HepG2 (cell line): ENCODE results near the gene NID2. TPM values are rescaled to one million over a fixed set of nuclear protein-coding genes. Genes with fewer than 3 reads are reported as not detected.

Experiments used
- ATAC-seq: fragments of 200-7000 bp; cut with Tn5 transposase; 3 replicates; pipeline ENCODE4 v1.9.1; 2020; ENCODE audit warnings: mild to moderate bottlenecking, moderate library complexity
- BruUV-seq: library from RNA; stranded (reverse); fragments of 400-500 nt; replicated peaks from 2 replicates; lab custom pipeline; 2021; lab: Mats Ljungman, UMichigan
- CTCF ChIA-PET: fragments of 300-600 bp; formaldehyde crosslinking; extraction: SDS; loops from one replicate; lab custom pipeline; 2021; ENCODE audit warnings: low total read pairs, inconsistent platforms, low intra/inter-chr PET ratio; lab: Yijun Ruan, JAX
- POLR2A ChIA-PET: fragments of 350-600 bp; sonication (Branson Sonifier 250); formaldehyde crosslinking; loops from one replicate; lab custom pipeline; 2020; ENCODE audit warnings: antibody characterized with exemption, inconsistent platforms; lab: Yijun Ruan, JAX
- DNase-seq: peaks from one replicate; pipeline ENCODE4 v3.0.0-alpha.2; 2015; ENCODE audit warnings: low spot score
- FAIRE-seq: peaks from 3 replicates; lab custom pipeline; 2011; peaks lifted over from hg19 to GRCh38; lab: Jason Lieb, UNC
- H2AFZ ChIP-seq: one replicate; pipeline ENCODE4 v1.6.1; 2011; ENCODE audit warnings: low read length, inconsistent platforms
- H3K27ac ChIP-seq: fragments of 300-600 bp; 3 replicates; pipeline ENCODE4 v1.8.0; 2011; ENCODE audit warnings: mixed run types, mild to moderate bottlenecking, mixed read lengths, low read length, inconsistent platforms; ENCODE audit not compliant: insufficient read depth; ENCODE audit errors: extremely low read length
- H3K27me3 ChIP-seq, 2 experiments: fragments of 200-600 bp in 1 of 2; 2 replicates in 1 of 2; 3 replicates in 1 of 2; pipeline versions ENCODE4 v1.6.0 to v1.8.0; 2011; ENCODE audit warnings: low read length in 2 of 2, mild to moderate bottlenecking in 2 of 2, moderate library complexity in 2 of 2, inconsistent platforms in 1 of 2; ENCODE audit not compliant: insufficient read depth in 2 of 2, control insufficient read depth in 1 of 2
- H3K36me3 ChIP-seq, 2 experiments: fragments of 200-600 bp in 1 of 2; replicated peaks in 1 of 2; 2 replicates in 1 of 2; 3 replicates in 1 of 2; pipeline versions ENCODE4 v1.5.1 to v1.8.0; 2011; ENCODE audit warnings: low read length in 2 of 2, inconsistent platforms in 1 of 2; ENCODE audit not compliant: insufficient read depth in 2 of 2, control insufficient read depth in 1 of 2
- H3K4me1 ChIP-seq: 2 replicates; pipeline ENCODE4 v1.5.1; 2012; ENCODE audit warnings: low read length, inconsistent platforms; ENCODE audit not compliant: insufficient read depth
- H3K4me2 ChIP-seq: 2 replicates; pipeline ENCODE4 v1.6.0; 2011; ENCODE audit warnings: low read depth, low read length, inconsistent platforms
- H3K4me3 ChIP-seq, 3 experiments: fragments of 200-600 bp in 1 of 3; sonication (generic), shearing (Covaris generic) in 1 of 3; replicated peaks in 1 of 3; 2 replicates each; pipeline ENCODE4 v1.5.1; 2011 to 2016; ENCODE audit warnings: low read length in 3 of 3, inconsistent platforms in 2 of 3, low read depth in 2 of 3, mild to moderate bottlenecking in 2 of 3, control low read depth in 1 of 3, mixed read lengths in 1 of 3; ENCODE audit not compliant: insufficient read depth in 1 of 3
- H3K79me2 ChIP-seq: one replicate; pipeline ENCODE4 v1.6.1; 2011; ENCODE audit warnings: low read length, inconsistent platforms; ENCODE audit not compliant: insufficient read depth
- H3K9ac ChIP-seq: 2 replicates; pipeline ENCODE4 v1.6.0; 2011; ENCODE audit warnings: mild to moderate bottlenecking, low read depth, low read length, inconsistent platforms; ENCODE audit not compliant: insufficient read depth
- H3K9me3 ChIP-seq: 2 replicates; pipeline ENCODE4 v1.5.1; 2012; ENCODE audit warnings: mild to moderate bottlenecking, low read length
- H4K20me1 ChIP-seq: 2 replicates; pipeline ENCODE4 v1.6.0; 2011; ENCODE audit warnings: inconsistent platforms, mild to moderate bottlenecking, low read length, moderate library complexity; ENCODE audit not compliant: insufficient read depth
- BHLHE40 ChIP-seq: IDR thresholded peaks from 2 replicates; pipeline ENCODE4 v1.6.1; 2011; ENCODE audit warnings: low read length, improper control_type of control experiment
- ELF3 ChIP-seq: IDR thresholded peaks from 2 replicates; pipeline ENCODE4 v1.6.1; 2016; ENCODE audit warnings: missing genetic modification reagents, missing compliant biosample characterization
- HDAC2 ChIP-seq: sonication (generic); formaldehyde crosslinking; IDR thresholded peaks from 2 replicates; pipeline ENCODE4 v1.4.0; 2020; ENCODE audit warnings: missing genetic modification reagents
- HNRNPK ChIP-seq: fragments of 200-400 bp; formaldehyde crosslinking; IDR thresholded peaks from 2 replicates; pipeline ENCODE4 v1.6.1; 2018; ENCODE audit warnings: low read length, low read depth, moderate library complexity, mild to moderate bottlenecking; ENCODE audit not compliant: poor library complexity, severe bottlenecking
- KLF15 ChIP-seq: sonication (generic); formaldehyde crosslinking; IDR thresholded peaks from 2 replicates; pipeline ENCODE4 v1.8.1; 2023; ENCODE audit warnings: borderline replicate concordance, mild to moderate bottlenecking, inconsistent platforms, missing genetic modification reagents, mixed read lengths
- MAFK ChIP-seq, 2 experiments: IDR thresholded peaks in 1 of 2; conservative IDR thresholded peaks in 1 of 2; 2 replicates each; pipeline ENCODE4 v1.6.1; 2011; ENCODE audit warnings: improper control_type of control experiment in 2 of 2, low read length in 2 of 2
- MEIS2 ChIP-seq: sonication (generic); formaldehyde crosslinking; IDR thresholded peaks from 2 replicates; pipeline ENCODE4 v1.9.0; 2021; ENCODE audit warnings: mild to moderate bottlenecking, missing genetic modification reagents
- SIX4 ChIP-seq: sonication (generic); formaldehyde crosslinking; IDR thresholded peaks from 2 replicates; pipeline ENCODE4 v1.4.0; 2020; ENCODE audit warnings: missing genetic modification reagents
- TBP ChIP-seq: sonication (generic); formaldehyde crosslinking; IDR thresholded peaks from 2 replicates; pipeline ENCODE4 v1.5.0; 2020; ENCODE audit warnings: missing genetic modification reagents
- ZFP36 ChIP-seq: fragments of 150-350 bp; IDR thresholded peaks from 2 replicates; pipeline ENCODE4 v1.6.1; 2018; ENCODE audit warnings: borderline replicate concordance, low read length, low read depth; ENCODE audit not compliant: partially characterized antibody
- ZNF547 ChIP-seq: sonication (generic); formaldehyde crosslinking; IDR thresholded peaks from 2 replicates; pipeline ENCODE4 v1.5.1; 2020; ENCODE audit warnings: mild to moderate bottlenecking, missing genetic modification reagents
- ZNF7 ChIP-seq: IDR thresholded peaks from 2 replicates; pipeline ENCODE4 v1.6.1; 2016; ENCODE audit warnings: missing biosample characterization, missing genetic modification reagents
- ZNF713 ChIP-seq: sonication (generic); formaldehyde crosslinking; IDR thresholded peaks from 2 replicates; pipeline ENCODE4 v1.4.0; 2020; ENCODE audit warnings: mild to moderate bottlenecking, missing genetic modification reagents
- ZSCAN21 ChIP-seq: sonication (generic); formaldehyde crosslinking; IDR thresholded peaks from 2 replicates; pipeline ENCODE4 v1.8.0; 2022; ENCODE audit warnings: mild to moderate bottlenecking, missing genetic modification reagents, moderate library complexity, borderline replicate concordance
- WGBS: methylation state at CpG from one replicate; pipeline ENCODE4 v1.1.6; 2017; ENCODE audit warnings: low lambda C conversion rate; 5-methylcytosine and 5-hydroxymethylcytosine counted together
- in situ Hi-C: cut with HindIII; loops from 2 replicates; pipeline ENCODE4 v1.10.0; 2017; ENCODE audit warnings: low pct_unique_long_range_greater_than_20kb; ENCODE audit not compliant: extremely low pct_ligation_motif_present
- intact Hi-C: fragments of 100-400 bp; cut with micrococcal nuclease; formaldehyde crosslinking; loops from one replicate; pipeline ENCODE4 v1.10.0; 2022; ENCODE audit not compliant: unreplicated experiment
- polyA plus RNA-seq, 8 experiments: library from polyadenylated mRNA; depleted of rRNA in 3 of 8; stranded (reverse) in 7 of 8; unstranded in 1 of 8; fragments of >200 nt; fragmentation: Illumina TruSeq in 4 of 8; extraction: Trizol in 4 of 8; gene quantifications; 2 replicates each; pipeline versions ENCODE4 v1.2.1 to v1.2.3, GENCODE V29; 2011 to 2016; ENCODE audit warnings: low read depth in 4 of 8, missing spikeins in 1 of 8, mixed read lengths in 1 of 8; ENCODE audit not compliant: insufficient read depth in 1 of 8
- total RNA-seq, 5 experiments: library from RNA; depleted of rRNA; stranded (reverse); fragments of >200 nt; fragmentation: Illumina TruSeq; extraction: Trizol; gene quantifications; 2 replicates each; pipeline ENCODE4 v1.2.3, GENCODE V29; 2016; ENCODE audit warnings: low read depth in 1 of 5
- TF ChIP-seq, protein P1 (sequence below): sonication (generic); formaldehyde crosslinking; conservative IDR thresholded peaks from 2 replicates; pipeline ENCODE4 v1.4.0; 2020; ENCODE audit warnings: mild to moderate bottlenecking, missing genetic modification reagents, moderate library complexity

NID2 gene
- total and polyA plus RNA-seq, 2 of the 13 experiments (the other 11 are each of a cell fraction or from before 2014, with no cell fraction given): 0.11 TPM; not detected in 1

- Histone ChIP-seq H3K79me2 (no peaks in the 10 kb centered on the region), H3K9me3 (no peaks in the 10 kb centered on the region), H3K36me3 (no peaks in the 10 kb centered on the region), H2AFZ (no peak overlapping the region), H4K20me1 (no peaks in the 10 kb centered on the region), H3K27ac (no peak overlapping the region), H3K9ac (no peak overlapping the region), H3K4me3 (no peak overlapping the region), H3K27me3 (0 out of 5 replicates have a peak, but pooled peaks cover 0 to 3% of the 10 kb centered on the region in 2 experiments), H3K4me1 (no peaks in the 10 kb centered on the region), H3K4me2 (no peak overlapping the region)
- CTCF ChIA-PET: no interaction called here
- 26% methylated on average over 9 of the region's 10 CpGs for WGBS
- POLR2A ChIA-PET: no interaction called here
- no TSS peak for BruUV-seq
- FAIRE-seq (no peak), ATAC-seq (no peak), DNase-seq (no peak)
- intact Hi-C loops (no loop called here), in situ Hi-C loops (no loop called here)
- peak in 1 of 2 experiments; percentile 44; a peak in 3 of 4 replicates for TF ChIP-seq MAFK (conservative IDR thresholded peaks at IDR 0.05 in 1 of 2, IDR thresholded peaks at IDR 0.05 in 1 of 2; ENCODE audit: low read length in 2 of 2)
- TF ChIP-seq HNRNPK: no peak
Measured at GRCh38 chr14:52033101-52033642, 35.7 kb downstream of the NID2 start.

GRCh38 chr14:52032204-52032801 is 36.6 kb downstream of the NID2 start:
- no peak overlapping the region for H3K4me2 ChIP-seq
- H3K79me2 ChIP-seq: no peaks in the 10 kb centered on the region
- no peak overlapping the region for H2AFZ ChIP-seq
- no TSS peak for BruUV-seq
- H3K9ac ChIP-seq: no peak overlapping the region
- H3K27me3 ChIP-seq: 0 out of 5 replicates have a peak, but pooled peaks cover 0 to 3% of the 10 kb centered on the region in 2 experiments
- 38% methylated on average over 7 of the region's 7 CpGs for WGBS
- no peaks in the 10 kb centered on the region for H3K4me1 ChIP-seq
- no peak for FAIRE-seq
- POLR2A ChIA-PET: no interaction called here
- no peaks in the 10 kb centered on the region for H3K36me3 ChIP-seq
- no peak for ATAC-seq
- CTCF ChIA-PET: no interaction called here
- H3K9me3 ChIP-seq: no peaks in the 10 kb centered on the region
- H3K27ac ChIP-seq: no peak overlapping the region
- H3K4me3 ChIP-seq: no peak overlapping the region
- intact Hi-C loops (no loop called here), in situ Hi-C loops (no loop called here)
- no peak for DNase-seq
- H4K20me1 ChIP-seq: no peaks in the 10 kb centered on the region
- no peak for TF ChIP-seq ZSCAN21 (CRISPR knock-in tag)
- TF ChIP-seq ZFP36: no peak
- TF ChIP-seq ELF3 (CRISPR knock-in tag): no peak
- TF ChIP-seq SIX4 (CRISPR knock-in tag): no peak
- TF ChIP-seq ZNF7: no peak
- TF ChIP-seq BHLHE40: no peak
- no peak for TF ChIP-seq TBP
- TF ChIP-seq MEIS2 (CRISPR knock-in tag): no peak
- no peak for TF ChIP-seq HDAC2 (CRISPR knock-in tag)
- TF ChIP-seq KLF15 (CRISPR knock-in tag): no peak
- TF ChIP-seq ZNF547 (CRISPR knock-in tag): no peak
- TF ChIP-seq, protein P1, sequence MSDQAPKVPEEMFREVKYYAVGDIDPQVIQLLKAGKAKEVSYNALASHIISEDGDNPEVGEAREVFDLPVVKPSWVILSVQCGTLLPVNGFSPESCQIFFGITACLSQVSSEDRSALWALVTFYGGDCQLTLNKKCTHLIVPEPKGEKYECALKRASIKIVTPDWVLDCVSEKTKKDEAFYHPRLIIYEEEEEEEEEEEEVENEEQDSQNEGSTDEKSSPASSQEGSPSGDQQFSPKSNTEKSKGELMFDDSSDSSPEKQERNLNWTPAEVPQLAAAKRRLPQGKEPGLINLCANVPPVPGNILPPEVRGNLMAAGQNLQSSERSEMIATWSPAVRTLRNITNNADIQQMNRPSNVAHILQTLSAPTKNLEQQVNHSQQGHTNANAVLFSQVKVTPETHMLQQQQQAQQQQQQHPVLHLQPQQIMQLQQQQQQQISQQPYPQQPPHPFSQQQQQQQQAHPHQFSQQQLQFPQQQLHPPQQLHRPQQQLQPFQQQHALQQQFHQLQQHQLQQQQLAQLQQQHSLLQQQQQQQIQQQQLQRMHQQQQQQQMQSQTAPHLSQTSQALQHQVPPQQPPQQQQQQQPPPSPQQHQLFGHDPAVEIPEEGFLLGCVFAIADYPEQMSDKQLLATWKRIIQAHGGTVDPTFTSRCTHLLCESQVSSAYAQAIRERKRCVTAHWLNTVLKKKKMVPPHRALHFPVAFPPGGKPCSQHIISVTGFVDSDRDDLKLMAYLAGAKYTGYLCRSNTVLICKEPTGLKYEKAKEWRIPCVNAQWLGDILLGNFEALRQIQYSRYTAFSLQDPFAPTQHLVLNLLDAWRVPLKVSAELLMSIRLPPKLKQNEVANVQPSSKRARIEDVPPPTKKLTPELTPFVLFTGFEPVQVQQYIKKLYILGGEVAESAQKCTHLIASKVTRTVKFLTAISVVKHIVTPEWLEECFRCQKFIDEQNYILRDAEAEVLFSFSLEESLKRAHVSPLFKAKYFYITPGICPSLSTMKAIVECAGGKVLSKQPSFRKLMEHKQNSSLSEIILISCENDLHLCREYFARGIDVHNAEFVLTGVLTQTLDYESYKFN (CRISPR knock-in tag): no peak
- no peak for TF ChIP-seq ZNF713 (CRISPR knock-in tag)
